ENCODE results near the gene MARCKS.

- no peak for TF ChIP-seq RCOR1 (IDR thresholded peaks at IDR 0.05; ENCODE audit: low read length)
- no peak for TF ChIP-seq CTCF (IDR thresholded peaks at IDR 0.05)
- TF ChIP-seq EZH2phosphoT487 (IDR thresholded peaks at IDR 0.05; ENCODE audit: borderline replicate concordance, low read depth): no peak
- TF ChIP-seq MAX (IDR thresholded peaks at IDR 0.05; ENCODE audit: low read depth): no peak
- TF ChIP-seq GABPA (IDR thresholded peaks at IDR 0.05; ENCODE audit: low read depth): no peak
- no peak for TF ChIP-seq POLR2AphosphoS5 (IDR thresholded peaks at IDR 0.05; ENCODE audit: low read depth, low read length)
- no peak for TF ChIP-seq IRF3 (IDR thresholded peaks at IDR 0.05; ENCODE audit: low read depth, low read length)
- no peak for TF ChIP-seq ZBTB33 (IDR thresholded peaks at IDR 0.05; ENCODE audit: borderline replicate concordance, low read depth)
- no peak for TF ChIP-seq EP300 (IDR thresholded peaks at IDR 0.05; ENCODE audit: borderline replicate concordance in 1 of 2, low read depth in 1 of 2, low read length in 1 of 2)
- no peak for TF ChIP-seq RAD21 (IDR thresholded peaks at IDR 0.05; ENCODE audit: low read length)
These were observed 44.3 kb downstream of the MARCKS start for GRCh38 chr6:113901482-113901881.

Data from SK-N-SH (cell line).